Breast epithelium (tissue), 3 donors: ENCODE measurements around the gene P3H1.

Experiments used
- POLR2A ChIP-seq: fragments of 450-650 bp; IDR thresholded peaks from one replicate; pipeline ENCODE4 v1.6.1; 2016; ENCODE audit warnings: antibody characterized with exemption, mild to moderate bottlenecking, moderate library complexity
- POLR2AphosphoS5 ChIP-seq, 3 donors: sonication (generic); formaldehyde crosslinking; IDR thresholded peaks; one replicate each; pipeline ENCODE4 v1.6.1; 2017; ENCODE audit warnings: antibody characterized with exemption in 3 of 3
- TF ChIP-seq, protein P1 (sequence below), 3 donors: fragments of 450-650 bp; IDR thresholded peaks; one replicate each; pipeline ENCODE4 v1.5.1; 2016 to 2017; ENCODE audit warnings: antibody characterized with exemption in 3 of 3, mild to moderate bottlenecking in 3 of 3, moderate library complexity in 3 of 3

DNA sequence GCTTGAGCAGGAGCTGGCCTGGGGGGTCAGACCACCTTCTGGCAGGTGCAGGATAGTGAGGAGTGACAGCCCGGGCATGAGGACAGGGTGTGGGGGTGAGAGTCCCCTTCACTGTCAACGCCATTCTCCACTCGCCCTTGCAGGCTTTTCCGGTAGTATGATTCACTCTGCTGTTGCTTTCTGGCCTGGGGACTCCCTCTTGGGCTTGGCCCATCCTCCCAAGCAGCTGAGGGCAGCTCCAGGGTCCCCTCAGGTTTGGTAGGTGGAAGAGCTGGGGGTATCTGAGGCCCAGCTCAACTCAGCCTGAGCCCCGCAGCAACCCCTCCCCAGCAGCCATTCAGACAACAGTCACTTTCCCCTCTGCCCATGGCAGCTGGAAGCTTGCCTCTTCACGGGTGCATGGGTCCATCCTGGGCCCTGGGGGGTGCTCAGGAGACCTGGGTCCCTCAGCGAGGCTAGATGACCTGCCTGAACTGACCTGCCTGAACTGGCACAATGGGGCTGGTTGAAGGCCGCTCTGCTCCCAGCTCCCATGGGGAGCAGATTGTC is 28.1 kb downstream of the P3H1 start:
- TF ChIP-seq, protein P1, sequence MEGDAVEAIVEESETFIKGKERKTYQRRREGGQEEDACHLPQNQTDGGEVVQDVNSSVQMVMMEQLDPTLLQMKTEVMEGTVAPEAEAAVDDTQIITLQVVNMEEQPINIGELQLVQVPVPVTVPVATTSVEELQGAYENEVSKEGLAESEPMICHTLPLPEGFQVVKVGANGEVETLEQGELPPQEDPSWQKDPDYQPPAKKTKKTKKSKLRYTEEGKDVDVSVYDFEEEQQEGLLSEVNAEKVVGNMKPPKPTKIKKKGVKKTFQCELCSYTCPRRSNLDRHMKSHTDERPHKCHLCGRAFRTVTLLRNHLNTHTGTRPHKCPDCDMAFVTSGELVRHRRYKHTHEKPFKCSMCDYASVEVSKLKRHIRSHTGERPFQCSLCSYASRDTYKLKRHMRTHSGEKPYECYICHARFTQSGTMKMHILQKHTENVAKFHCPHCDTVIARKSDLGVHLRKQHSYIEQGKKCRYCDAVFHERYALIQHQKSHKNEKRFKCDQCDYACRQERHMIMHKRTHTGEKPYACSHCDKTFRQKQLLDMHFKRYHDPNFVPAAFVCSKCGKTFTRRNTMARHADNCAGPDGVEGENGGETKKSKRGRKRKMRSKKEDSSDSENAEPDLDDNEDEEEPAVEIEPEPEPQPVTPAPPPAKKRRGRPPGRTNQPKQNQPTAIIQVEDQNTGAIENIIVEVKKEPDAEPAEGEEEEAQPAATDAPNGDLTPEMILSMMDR (IDR thresholded peaks at IDR 0.05), result no peak
- TF ChIP-seq POLR2AphosphoS5 (IDR thresholded peaks at IDR 0.05), result no peak
- no peak for TF ChIP-seq POLR2A
